GM21360 (cell line): ENCODE data around the gene SNX32.

Experiments
- ATAC-seq: cut with Tn5 transposase; IDR thresholded peaks from one replicate; pipeline ENCODE4 v1.9.1; 2021; ENCODE audit warnings: mild to moderate bottlenecking, moderate library complexity; ENCODE audit not compliant: unreplicated experiment

The SNX32 gene

DNA sequence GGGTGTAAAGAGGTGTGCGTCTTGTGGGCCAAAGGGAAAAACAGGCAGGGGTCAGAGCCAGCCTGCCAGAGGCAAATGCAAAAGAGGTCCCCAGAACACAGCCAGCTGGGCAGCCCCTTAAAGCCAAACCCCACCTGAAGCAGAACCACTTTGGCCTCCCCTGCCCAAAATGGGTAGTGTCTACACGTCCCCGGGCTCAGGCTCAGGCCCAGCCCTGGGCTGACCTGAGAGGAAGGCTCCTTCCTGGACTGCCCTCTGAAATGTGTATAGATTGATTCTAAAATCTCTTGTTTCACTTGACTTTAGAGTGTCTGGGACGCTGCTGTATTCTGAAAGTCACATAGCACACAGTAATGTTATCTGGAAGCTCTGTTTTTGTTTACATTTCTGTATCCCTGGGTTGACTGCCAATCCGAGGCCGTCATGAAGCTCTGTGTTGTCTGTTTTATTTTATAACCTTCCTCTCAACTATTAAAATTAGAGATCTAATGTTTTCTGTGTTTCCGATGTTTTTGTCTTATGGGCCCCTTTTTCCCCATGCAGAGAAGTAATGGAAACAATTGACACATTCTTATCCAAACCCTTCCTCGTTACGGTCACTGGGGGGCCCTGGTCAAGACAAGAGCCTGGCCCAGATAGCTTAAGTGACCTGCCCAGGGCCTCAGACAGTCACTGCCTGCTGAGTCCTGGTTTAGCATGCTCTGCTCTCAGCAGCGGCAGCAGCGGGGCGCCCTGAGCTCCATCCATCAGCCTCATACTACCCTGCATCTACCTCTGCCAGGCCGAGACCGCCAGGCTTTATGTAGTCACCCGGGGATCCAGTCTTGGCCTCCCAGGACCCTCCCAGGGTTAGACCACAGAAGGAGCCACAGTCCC, 36.8 kb upstream of the SNX32 start:
- ATAC-seq, result no peak

DNA sequence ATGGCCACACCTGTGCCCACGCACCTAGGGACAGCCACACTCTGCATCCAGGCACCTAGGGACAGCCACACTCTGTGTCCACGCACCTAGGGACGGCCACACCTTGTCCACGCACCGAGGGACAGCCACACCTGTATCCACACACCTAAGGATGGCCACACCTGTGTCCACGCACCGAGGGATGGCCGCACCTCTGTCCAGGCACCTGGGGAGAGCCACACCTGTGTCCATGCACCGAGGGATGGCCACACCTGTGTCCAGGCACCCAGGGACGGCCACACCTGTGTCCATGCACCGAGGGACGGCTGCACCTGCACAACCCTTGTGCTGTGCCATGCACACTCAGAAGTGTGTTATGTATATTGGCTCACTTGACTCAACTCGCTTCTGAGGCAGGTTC, 36.1 kb upstream of the SNX32 start:
- ATAC-seq, result no peak

DNA sequence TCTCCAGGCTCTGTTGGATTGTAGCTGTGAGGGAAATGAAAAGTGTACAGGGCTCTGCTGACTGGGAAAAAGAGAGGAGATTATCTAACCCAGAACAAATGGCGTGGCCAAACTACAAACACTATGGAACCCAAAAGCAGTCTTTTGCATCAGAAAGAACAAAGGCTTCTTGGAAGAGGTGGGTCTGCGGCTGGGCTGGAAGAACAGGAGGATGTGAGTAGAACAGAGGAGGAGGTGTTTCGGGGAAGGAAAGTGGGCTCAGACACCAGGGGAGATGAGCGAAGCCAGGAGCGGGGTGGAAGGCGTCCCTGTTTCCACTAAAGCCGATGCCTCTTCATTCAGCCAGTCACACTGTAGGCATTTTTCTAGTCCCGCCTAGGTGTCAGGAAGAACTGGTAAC, 34.9 kb upstream of the SNX32 start:
- no peak for ATAC-seq

- no peak for ATAC-seq
Measured at GRCh38 chr11:65801153-65801987, 32.4 kb upstream of the SNX32 start.

DNA sequence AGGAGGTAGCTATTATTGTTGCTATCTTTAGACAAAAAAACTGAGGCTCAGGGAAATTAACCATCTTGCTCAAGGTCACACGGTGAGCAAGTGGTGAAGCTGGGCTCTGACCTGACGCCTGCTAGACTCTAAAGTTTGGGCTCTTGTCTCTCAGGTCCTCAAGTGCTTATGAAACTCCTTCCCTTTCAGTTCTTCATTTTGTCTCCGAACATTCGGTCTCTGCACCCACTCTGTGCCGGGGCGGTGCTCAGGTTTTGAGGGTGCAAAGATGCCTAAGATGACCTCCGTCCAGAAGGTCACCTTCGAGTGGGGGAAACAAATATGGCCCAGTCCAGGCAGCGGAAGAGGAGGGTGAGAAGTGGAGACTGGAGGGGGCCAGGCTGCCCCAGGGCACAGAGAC, 30.9 kb upstream of the SNX32 start:
- ATAC-seq, result peak; percentile 79

GRCh38 chr11:65803797-65804492, 29.8 kb upstream of the SNX32 start:
- no peak for ATAC-seq

- ATAC-seq, result no peak
Measured at GRCh38 chr11:65806979-65807378, 26.8 kb upstream of the SNX32 start.

DNA sequence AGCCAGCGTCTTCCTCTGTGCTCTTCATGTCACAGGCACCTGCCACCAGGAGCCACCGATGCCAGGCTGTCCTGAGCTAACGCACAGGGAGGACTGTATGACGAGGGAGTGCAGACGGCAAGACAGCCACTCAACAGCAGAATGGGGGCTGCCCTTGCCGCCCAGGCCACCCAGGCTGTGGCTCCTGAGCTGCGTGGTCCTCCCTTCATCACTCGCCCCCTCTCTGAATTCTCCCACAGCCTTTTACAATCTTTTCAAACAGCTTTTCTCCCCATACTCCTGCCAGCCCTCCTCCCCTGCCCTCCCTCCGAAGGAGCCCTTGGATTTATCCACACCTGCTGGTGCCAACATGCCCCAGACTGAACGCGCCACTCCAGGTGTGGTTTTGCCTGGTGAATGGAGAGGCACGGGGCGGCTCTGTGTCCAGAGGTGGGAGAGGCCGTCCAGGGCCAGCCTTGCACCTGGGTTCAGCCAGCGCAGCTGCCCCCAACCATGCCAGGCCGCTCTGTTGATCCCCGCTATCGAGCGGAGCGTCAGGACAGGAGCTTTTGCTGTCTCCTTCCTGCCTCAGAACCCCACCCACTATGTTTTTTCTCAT, 24.9 kb upstream of the SNX32 start:
- no peak for ATAC-seq

GRCh38 chr11:65809496-65809895, 24.3 kb upstream of the SNX32 start:
- no peak for ATAC-seq

GRCh38 chr11:65810046-65810868, 23.5 kb upstream of the SNX32 start:
- no peak for ATAC-seq

DNA sequence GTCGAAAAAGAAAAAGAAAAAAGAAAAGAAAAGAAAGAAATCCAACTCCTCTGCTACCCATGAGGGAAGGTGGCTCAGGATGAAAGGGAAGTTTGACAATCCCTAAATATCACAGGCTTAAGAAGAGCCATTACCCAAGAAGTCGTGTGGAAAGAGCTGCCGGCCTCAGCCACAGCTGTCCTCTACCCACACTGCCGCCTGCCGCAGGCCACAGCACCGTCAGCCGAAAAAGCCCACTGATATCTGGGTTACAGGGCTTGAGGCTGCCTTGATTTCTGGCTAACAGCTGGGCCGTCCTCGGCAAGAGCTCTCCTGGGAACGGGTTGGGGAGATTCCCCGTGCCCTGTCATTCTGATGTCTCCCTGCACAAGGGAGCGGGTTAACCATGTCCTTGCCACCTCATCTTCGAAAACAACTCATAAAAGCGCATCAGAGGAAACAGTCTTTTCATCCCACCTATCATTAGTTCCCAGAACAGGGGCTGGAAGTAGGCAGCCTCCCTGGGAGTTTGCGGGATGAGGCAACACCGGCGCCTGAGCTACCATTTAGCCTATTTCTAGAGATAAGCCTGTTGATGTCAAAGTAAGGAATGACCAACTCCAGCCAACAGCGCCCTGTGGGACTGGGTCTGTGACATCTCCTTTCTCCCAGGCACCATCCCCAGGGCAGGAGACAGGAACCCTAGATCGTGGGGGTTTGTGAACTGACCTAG, 21.8 kb upstream of the SNX32 start:
- no peak for ATAC-seq

DNA sequence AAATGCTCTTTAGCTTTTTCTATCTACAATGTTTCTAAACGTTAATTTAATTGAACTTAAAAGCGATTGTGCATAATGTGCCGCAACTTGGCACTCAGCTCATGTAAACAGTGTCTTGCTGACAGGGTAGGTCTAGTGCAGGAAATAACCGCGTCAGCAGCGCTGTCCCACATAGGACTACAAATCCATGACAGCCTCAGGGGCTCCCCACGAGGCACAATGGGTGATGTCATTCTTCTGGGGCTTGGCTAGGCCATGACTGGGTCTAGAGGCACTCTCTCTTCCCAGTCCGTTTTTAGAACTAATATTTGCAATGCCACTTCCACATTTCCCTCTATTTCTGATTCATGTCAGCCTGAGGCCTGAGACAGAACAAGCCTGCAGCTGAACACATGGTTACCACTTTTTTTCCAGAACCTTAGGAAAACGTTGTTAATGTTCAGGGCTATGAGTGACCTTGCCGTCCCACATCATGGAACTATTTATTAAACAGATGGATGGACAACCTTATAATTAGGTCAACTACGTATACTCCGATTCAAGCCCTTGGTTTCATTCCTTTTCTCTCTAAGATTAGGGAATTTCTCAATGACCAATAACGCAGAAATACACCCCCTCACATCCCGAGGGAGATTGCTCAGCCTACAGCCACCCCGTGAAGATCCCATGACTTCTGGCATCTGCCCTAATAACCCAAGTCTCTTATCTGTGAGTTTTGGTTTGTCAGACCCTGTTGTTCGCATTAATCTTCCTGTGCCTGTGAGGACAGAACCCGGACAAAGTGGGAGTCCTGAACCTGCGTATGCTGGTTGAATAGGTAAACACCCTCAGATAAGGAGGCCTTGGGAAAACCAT, 19.4 kb upstream of the SNX32 start:
- ATAC-seq, result no peak

GRCh38 chr11:65814986-65815565, 18.7 kb upstream of the SNX32 start:
- no peak for ATAC-seq

DNA sequence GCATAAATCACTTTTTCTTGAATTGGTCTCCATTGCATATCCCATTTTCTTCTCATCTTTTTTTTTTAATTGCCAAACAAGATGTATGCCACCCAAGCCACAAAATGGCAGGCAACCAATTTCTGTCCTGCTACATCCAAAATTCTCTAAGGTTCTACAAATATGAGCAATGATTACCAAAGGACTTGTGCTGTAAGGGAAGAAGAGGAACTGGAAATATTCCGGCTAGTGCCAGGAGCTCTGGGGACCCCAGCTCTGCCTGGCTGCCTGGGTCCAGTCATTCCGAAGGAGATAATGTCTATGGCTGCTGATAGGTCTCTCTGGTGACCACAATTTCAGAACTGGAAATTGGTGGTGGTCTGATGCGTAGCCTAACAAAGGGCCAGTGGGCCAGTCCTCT, 17.1 kb upstream of the SNX32 start:
- no peak for ATAC-seq

DNA sequence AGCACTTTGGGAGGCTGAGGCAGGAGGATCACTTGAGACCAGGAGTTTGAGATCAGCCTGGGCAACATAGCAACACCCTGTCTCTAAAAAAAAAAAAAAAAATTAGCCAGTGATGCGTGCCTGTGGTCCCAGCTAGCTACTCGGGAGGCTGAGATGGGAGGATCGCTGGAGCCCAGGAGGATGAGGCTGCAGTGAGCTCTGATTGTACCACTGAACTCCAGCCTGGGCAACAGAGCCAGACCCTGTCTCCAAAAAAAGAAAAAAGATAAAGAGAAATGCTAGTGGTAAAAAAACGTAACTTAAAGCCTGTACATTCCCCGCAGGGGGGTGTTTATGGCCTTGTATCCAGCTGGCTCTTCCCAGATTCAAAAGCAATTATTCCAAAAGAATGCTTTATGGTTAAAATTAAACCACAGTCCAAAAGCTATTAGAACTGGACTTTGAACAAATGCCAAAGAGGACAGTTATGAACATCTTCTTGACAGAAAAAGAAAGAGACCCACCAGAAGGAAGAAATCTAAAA, 16.4 kb upstream of the SNX32 start:
- no peak for ATAC-seq

GRCh38 chr11:65817835-65818680, 15.7 kb upstream of the SNX32 start:
- ATAC-seq, result peak; percentile 72

DNA sequence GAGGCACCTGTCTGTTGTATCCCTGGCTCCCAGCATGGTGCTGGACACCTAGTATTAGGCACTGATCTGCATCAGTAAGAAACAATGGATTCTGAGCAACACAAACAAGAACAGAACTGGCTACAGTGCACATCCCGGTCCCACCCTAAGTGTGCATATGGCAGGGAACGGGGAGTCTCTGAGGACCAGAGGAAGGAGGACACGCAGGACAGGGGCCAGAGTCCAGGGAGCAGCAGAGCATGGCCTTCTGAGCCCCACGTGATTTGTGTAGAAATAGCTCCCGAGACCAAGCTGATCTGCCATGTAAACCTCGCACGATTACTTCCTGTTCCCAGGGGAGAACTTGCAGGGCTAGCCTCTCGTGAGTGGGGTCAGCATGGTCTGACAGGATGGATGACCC, 12.7 kb upstream of the SNX32 start:
- ATAC-seq, result no peak
